IMR-90 (cell line): ENCODE data around the gene DEPDC5. TPM values are rescaled to one million over a fixed set of nuclear protein-coding genes. Genes with fewer than 3 reads are reported as not detected.

Experiments
- ATAC-seq: fragments of 200-7000 bp; cut with Tn5 transposase; 2 replicates; pipeline ENCODE4 v1.9.1; 2020; ENCODE audit warnings: low read depth, mild to moderate bottlenecking, moderate library complexity
- BruUV-seq: library from RNA; stranded (reverse); fragments of 400-500 nt; replicated peaks from 2 replicates; lab custom pipeline; 2021; lab: Mats Ljungman, UMichigan
- CTCF ChIA-PET: fragments of 300-600 bp; formaldehyde crosslinking; extraction: SDS; loops from one replicate; lab custom pipeline; 2021; ENCODE audit warnings: antibody characterized with exemption; lab: Yijun Ruan, JAX
- POLR2A ChIA-PET: fragments of 300-600 bp; sonication (Branson Sonifier 250); formaldehyde crosslinking; loops from one replicate; lab custom pipeline; 2022; ENCODE audit warnings: antibody characterized with exemption; ENCODE audit not compliant: unreplicated experiment; lab: Charles Lee
- DNase-seq: peaks from one replicate; pipeline ENCODE4 v3.0.0; 2013
- H2AFZ ChIP-seq: replicated peaks from 2 replicates; pipeline ENCODE3; 2013; ENCODE audit warnings: low read length, mild to moderate bottlenecking; ENCODE audit not compliant: poor library complexity
- H2AK5ac ChIP-seq: 2 replicates; pipeline ENCODE4 v1.6.1; 2013; ENCODE audit warnings: low read depth, low read length, inconsistent platforms
- H2AK9ac ChIP-seq: replicated peaks from 2 replicates; pipeline ENCODE3; 2013; ENCODE audit warnings: mild to moderate bottlenecking, low read depth, low read length, moderate library complexity; ENCODE audit not compliant: poor library complexity
- H2BK120ac ChIP-seq: 2 replicates; pipeline ENCODE4 v1.6.1; 2013; ENCODE audit warnings: low read depth, low read length, inconsistent platforms
- H2BK15ac ChIP-seq: 3 replicates; pipeline ENCODE4 v1.6.1; 2013; ENCODE audit warnings: low read depth, low read length, inconsistent platforms
- H2BK20ac ChIP-seq: 2 replicates; pipeline ENCODE4 v1.6.1; 2013; ENCODE audit warnings: low read depth, mild to moderate bottlenecking, inconsistent platforms, low read length, moderate library complexity
- H2BK5ac ChIP-seq: 2 replicates; pipeline ENCODE4 v1.6.1; 2013; ENCODE audit warnings: mild to moderate bottlenecking, low read depth, low read length, inconsistent platforms; ENCODE audit not compliant: poor library complexity, severe bottlenecking
- H3K14ac ChIP-seq: replicated peaks from 2 replicates; pipeline ENCODE4 v1.6.1; 2013; ENCODE audit warnings: low read depth, low read length, inconsistent platforms
- H3K18ac ChIP-seq: 2 replicates; pipeline ENCODE4 v1.6.1; 2013; ENCODE audit warnings: low read depth, low read length, control low read depth
- H3K23ac ChIP-seq: 2 replicates; pipeline ENCODE4 v1.6.1; 2013; ENCODE audit warnings: low read depth, low read length, inconsistent platforms
- H3K27ac ChIP-seq: 2 replicates; pipeline ENCODE4 v1.5.1; 2013; ENCODE audit warnings: mild to moderate bottlenecking, control low read depth, low read length; ENCODE audit not compliant: insufficient read depth
- H3K27me3 ChIP-seq: 2 replicates; pipeline ENCODE4 v1.6.1; 2013; ENCODE audit warnings: low read length; ENCODE audit not compliant: control insufficient read depth, insufficient read depth
- H3K36me3 ChIP-seq: 2 replicates; pipeline ENCODE4 v1.6.1; 2013; ENCODE audit warnings: low read length, mixed read lengths; ENCODE audit not compliant: control insufficient read depth, insufficient read depth
- H3K4ac ChIP-seq: 2 replicates; pipeline ENCODE4 v1.6.1; 2013; ENCODE audit warnings: low read depth, low read length, inconsistent platforms
- H3K4me1 ChIP-seq: 2 replicates; pipeline ENCODE4 v1.6.1; 2013; ENCODE audit warnings: low read length, mixed read lengths; ENCODE audit not compliant: control insufficient read depth, insufficient read depth
- H3K4me2 ChIP-seq: 2 replicates; pipeline ENCODE4 v1.6.1; 2013; ENCODE audit warnings: low read depth, mild to moderate bottlenecking, control low read depth, low read length, moderate library complexity
- H3K4me3 ChIP-seq: 2 replicates; pipeline ENCODE4 v1.5.1; 2013; ENCODE audit warnings: low read depth, mild to moderate bottlenecking, control low read depth, low read length, moderate library complexity; ENCODE audit not compliant: insufficient read depth
- H3K56ac ChIP-seq: 2 replicates; pipeline ENCODE4 v1.6.1; 2013; ENCODE audit warnings: low read length, inconsistent platforms; ENCODE audit not compliant: insufficient read depth; ENCODE audit errors: extremely low read depth
- H3K79me1 ChIP-seq, 2 experiments: 2 replicates each; pipeline ENCODE4 v1.6.1; 2013; ENCODE audit warnings: low read length in 2 of 2, inconsistent platforms in 1 of 2, low read depth in 1 of 2
- H3K9ac ChIP-seq: 2 replicates; pipeline ENCODE4 v1.6.1; 2013; ENCODE audit warnings: low read depth, low read length, control low read depth
- H3K9me1 ChIP-seq: 2 replicates; pipeline ENCODE4 v1.6.1; 2013; ENCODE audit warnings: low read length, inconsistent platforms; ENCODE audit not compliant: insufficient read depth
- H3K9me3 ChIP-seq: 2 replicates; pipeline ENCODE4 v1.6.1; 2013; ENCODE audit warnings: low read length; ENCODE audit not compliant: control insufficient read depth, insufficient read depth
- H4K20me1 ChIP-seq: 2 replicates; pipeline ENCODE4 v1.6.1; 2013; ENCODE audit warnings: low read length, inconsistent platforms; ENCODE audit not compliant: insufficient read depth
- H4K5ac ChIP-seq: 2 replicates; pipeline ENCODE4 v1.6.1; 2013; ENCODE audit warnings: mild to moderate bottlenecking, low read depth, low read length, control low read depth
- H4K8ac ChIP-seq, 2 experiments: 2 replicates each; pipeline ENCODE4 v1.6.1; 2013; ENCODE audit warnings: low read depth in 2 of 2, low read length in 2 of 2, control low read depth in 1 of 2, inconsistent platforms in 1 of 2
- H4K91ac ChIP-seq: 2 replicates; pipeline ENCODE4 v1.6.1; 2013; ENCODE audit warnings: low read depth, low read length, inconsistent platforms; ENCODE audit not compliant: insufficient read depth
- BHLHE40 ChIP-seq: fragments of 150-350 bp; IDR thresholded peaks from 2 replicates; pipeline ENCODE4 v1.6.1; 2016; ENCODE audit warnings: mild to moderate bottlenecking, low read depth, low read length
- CEBPB ChIP-seq: IDR thresholded peaks from 2 replicates; pipeline ENCODE4 v1.6.1; 2012; ENCODE audit warnings: low read depth, low read length, improper control_type of control experiment
- CHD1 ChIP-seq: IDR thresholded peaks from 2 replicates; pipeline ENCODE4 v1.6.1; 2012; ENCODE audit warnings: low read depth, low read length, improper control_type of control experiment
- FOS ChIP-seq: fragments of 150-350 bp; IDR thresholded peaks from 2 replicates; pipeline ENCODE4 v1.6.1; 2016; ENCODE audit warnings: low read depth, low read length
- MAFK ChIP-seq: IDR thresholded peaks from 2 replicates; pipeline ENCODE4 v1.6.1; 2012; ENCODE audit warnings: low read depth, low read length, improper control_type of control experiment
- MAZ ChIP-seq: IDR thresholded peaks from 2 replicates; pipeline ENCODE4 v1.6.1; 2012; ENCODE audit warnings: low read depth, mild to moderate bottlenecking, low read length, improper control_type of control experiment, moderate library complexity, borderline replicate concordance
- MXI1 ChIP-seq: IDR thresholded peaks from 2 replicates; pipeline ENCODE4 v1.6.1; 2012; ENCODE audit warnings: low read depth, mild to moderate bottlenecking, low read length, moderate library complexity, borderline replicate concordance
- RCOR1 ChIP-seq: IDR thresholded peaks from 2 replicates; pipeline ENCODE4 v1.6.1; 2012; ENCODE audit warnings: mild to moderate bottlenecking, low read length, improper control_type of control experiment; ENCODE audit not compliant: insufficient replicate concordance
- RFX5 ChIP-seq: IDR thresholded peaks from 2 replicates; pipeline ENCODE4 v1.8.0; 2012; ENCODE audit warnings: low read depth, mild to moderate bottlenecking, low read length, moderate library complexity
- SMC3 ChIP-seq: fragments of 150-350 bp; IDR thresholded peaks from 2 replicates; pipeline ENCODE4 v1.6.1; 2016; ENCODE audit warnings: low read depth, mild to moderate bottlenecking, antibody characterized with exemption, low read length, moderate library complexity
- WGBS, 2 experiments: methylation state at CpG; one replicate each; pipeline versions ENCODE4 v1.1.5 to v1.1.7; 2013; ENCODE audit warnings: missing lambda C conversion rate in 2 of 2; ENCODE audit not compliant: insufficient read length in 1 of 2; ENCODE audit errors: extremely low coverage in 2 of 2; 5-methylcytosine and 5-hydroxymethylcytosine counted together
- dilution Hi-C: fragments of 300-500 bp; cut with HindIII; formaldehyde crosslinking; loops from one replicate; pipeline ENCODE4 v1.14.3; 2018; ENCODE audit warnings: low sequenced_read_pairs; ENCODE audit not compliant: unreplicated experiment
- in situ Hi-C: fragments of 300-500 bp; cut with MboI; formaldehyde crosslinking; loops from 3 replicates; pipeline ENCODE4 v1.14.3; 2019; ENCODE audit warnings: low sequenced_read_pairs, inconsistent platforms, mixed read lengths
- intact Hi-C: fragments of 100-400 bp; cut with micrococcal nuclease; formaldehyde crosslinking; loops from 2 replicates; pipeline ENCODE4 v1.10.0; 2022
- polyA plus RNA-seq, 3 experiments: library from polyadenylated mRNA; depleted of rRNA; stranded (reverse); fragments of >200 nt; gene quantifications; 2 replicates each; pipeline ENCODE4 v1.2.3, GENCODE V29; 2012; ENCODE audit warnings: low replicate concordance in 1 of 3
- total RNA-seq: library from RNA; depleted of rRNA; stranded (reverse); fragments of >200 nt; gene quantifications from 2 replicates; pipeline ENCODE4 v1.2.3, GENCODE V29; 2012
- TF ChIP-seq, protein P1 (sequence below): fragments of 150-350 bp; IDR thresholded peaks from 2 replicates; pipeline ENCODE4 v1.6.1; 2016; ENCODE audit warnings: low read depth, mild to moderate bottlenecking, low read length, moderate library complexity, borderline replicate concordance

DEPDC5 gene
- total and polyA plus RNA-seq, 2 of the 4 experiments (the other 2 are of a cell fraction): 6.6 to 12.9 TPM

DNA sequence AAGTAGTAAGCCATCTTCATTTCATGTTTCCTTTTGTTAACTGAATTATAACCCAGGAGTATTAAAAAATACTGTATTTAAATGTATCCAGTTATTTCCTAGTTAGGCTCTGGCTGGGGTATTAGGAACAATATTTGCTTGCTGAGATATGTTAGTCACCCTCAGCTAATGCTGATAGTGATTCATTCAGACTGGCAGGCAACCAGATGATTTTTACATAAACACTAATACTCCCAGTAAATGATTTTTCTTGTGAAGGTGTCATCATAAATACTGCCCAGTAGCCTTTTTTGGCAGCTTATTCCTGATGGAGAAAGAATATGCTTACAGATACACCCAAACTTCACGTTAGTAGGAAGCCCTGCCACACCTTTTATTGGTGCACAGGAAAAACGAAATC is 198.7 kb downstream of the DEPDC5 start:
- Histone ChIP-seq H2BK15ac (no peak overlapping the region), H2BK5ac (peak overlapping the region; percentile 48), H3K9me3 (no peaks in the 10 kb centered on the region), H2AFZ (no peak overlapping the region), H2AK9ac (no peak overlapping the region), H3K27me3 (no peaks in the 10 kb centered on the region), H3K4me1 (peaks cover 12% of the 10 kb centered on the region), H4K5ac (no peak overlapping the region), H4K8ac (no peak overlapping the region), H3K56ac (no peak overlapping the region), H2AK5ac (no peak overlapping the region), H4K91ac (no peak overlapping the region), H2BK20ac (no peak overlapping the region), H3K27ac (no peak overlapping the region), H3K4me3 (no peak overlapping the region), H3K23ac (no peak overlapping the region), H3K9me1 (peaks cover 34% of the 10 kb centered on the region), H3K36me3 (peaks cover 24% of the 10 kb centered on the region), H3K4ac (no peak overlapping the region), H3K79me1 (peaks cover 49 to 83% of the 10 kb centered on the region in 2 experiments), H3K9ac (no peak overlapping the region), H3K4me2 (peak overlapping the region; percentile 86), H2BK120ac (no peak overlapping the region), H3K14ac (no peak overlapping the region), H4K20me1 (peaks cover 80% of the 10 kb centered on the region), H3K18ac (peak overlapping the region; percentile 44)
- intact Hi-C loops: loop anchor here (5.0 kb wide), 3 partner anchors 125 to 390 kb away; partner anchors contain the start of genes DEPDC5 and PRR14L
- dilution Hi-C loops: no loop called here
- WGBS, 2 experiments: no CpG with 5 or more reads among the region's 2 CpGs
- ATAC-seq (peak; percentile 88), DNase-seq (peak; percentile 93)
- CTCF ChIA-PET: interaction anchor here (1.1 kb wide), 1 partner anchor 286 kb away, joined by 3 read pairs; no protein-coding TSS in a partner anchor
- no TSS peak for BruUV-seq
- in situ Hi-C loops: loop anchor here (25.0 kb wide), 2 partner anchors 390 to 860 kb away; partner anchors contain the start of gene TIMP3
- POLR2A ChIA-PET: no interaction called here
- peak; percentile 49 for TF ChIP-seq MAFK
- no peak for TF ChIP-seq MAZ
- no peak for TF ChIP-seq RFX5
- TF ChIP-seq SMC3: no peak
- peak; percentile 32; the same call in 1 of the 2 replicates for TF ChIP-seq CEBPB
- TF ChIP-seq, protein P1, sequence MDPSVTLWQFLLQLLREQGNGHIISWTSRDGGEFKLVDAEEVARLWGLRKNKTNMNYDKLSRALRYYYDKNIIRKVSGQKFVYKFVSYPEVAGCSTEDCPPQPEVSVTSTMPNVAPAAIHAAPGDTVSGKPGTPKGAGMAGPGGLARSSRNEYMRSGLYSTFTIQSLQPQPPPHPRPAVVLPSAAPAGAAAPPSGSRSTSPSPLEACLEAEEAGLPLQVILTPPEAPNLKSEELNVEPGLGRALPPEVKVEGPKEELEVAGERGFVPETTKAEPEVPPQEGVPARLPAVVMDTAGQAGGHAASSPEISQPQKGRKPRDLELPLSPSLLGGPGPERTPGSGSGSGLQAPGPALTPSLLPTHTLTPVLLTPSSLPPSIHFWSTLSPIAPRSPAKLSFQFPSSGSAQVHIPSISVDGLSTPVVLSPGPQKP: no peak
- no peak for TF ChIP-seq CHD1
- peak; percentile 83 for TF ChIP-seq FOS
- no peak for TF ChIP-seq RCOR1
- no peak for TF ChIP-seq BHLHE40
- no peak for TF ChIP-seq MXI1
